Measurements from ENCODE around the gene HOMER1.
A peak's percentile ranks its signal among the peaks of the same experiment; 100 is the strongest.
"Not testable (repeated sequence)": the region's sequence is repeated elsewhere in the genome, so short reads cannot be mapped to it uniquely, and the experiment has no call there.

Gene HOMER1

GRCh38 chr5:79417495-79417894, 96.4 kb downstream of the HOMER1 start:
- no peak for DNase-seq (ENCODE audit: low spot score)

GRCh38 chr5:79416499-79416898, 97.4 kb downstream of the HOMER1 start:
- peak; percentile 82 for DNase-seq (ENCODE audit: low spot score)

GRCh38 chr5:79413112-79413511, 100.8 kb downstream of the HOMER1 start:
- DNase-seq (ENCODE audit: low spot score) = no peak

GRCh38 chr5:79408028-79408427, 105.9 kb downstream of the HOMER1 start:
- DNase-seq (ENCODE audit: low spot score) = no peak

- no peak for DNase-seq (ENCODE audit: low spot score)
These were observed 106.3 kb downstream of the HOMER1 start for GRCh38 chr5:79407591-79407990.

- DNase-seq (ENCODE audit: low spot score) = no peak
These were observed 112.7 kb downstream of the HOMER1 start for GRCh38 chr5:79401216-79401615.

GRCh38 chr5:79399046-79399445, 114.9 kb downstream of the HOMER1 start:
- DNase-seq (ENCODE audit: low spot score) = no peak

GRCh38 chr5:79397080-79397479, 116.9 kb downstream of the HOMER1 start:
- no peak for DNase-seq (ENCODE audit: low spot score)

GRCh38 chr5:79396265-79396664, 117.7 kb downstream of the HOMER1 start:
- no peak for DNase-seq (ENCODE audit: low spot score)

GRCh38 chr5:79395296-79395695, 118.6 kb downstream of the HOMER1 start:
- DNase-seq (ENCODE audit: low spot score) = no peak

- DNase-seq (ENCODE audit: low spot score) = no peak
These were observed 121.2 kb downstream of the HOMER1 start for GRCh38 chr5:79392776-79393175.

GRCh38 chr5:79386679-79387078, 127.3 kb downstream of the HOMER1 start:
- DNase-seq (ENCODE audit: low spot score) = no peak

- DNase-seq (ENCODE audit: low spot score) = not testable (repeated sequence)
These were observed 128.8 kb downstream of the HOMER1 start for GRCh38 chr5:79385126-79385525.

GRCh38 chr5:79378510-79379186, 135.3 kb downstream of the HOMER1 start:
- no peak for DNase-seq (ENCODE audit: low spot score)

- DNase-seq (ENCODE audit: low spot score) = no peak
These were observed 156.5 kb downstream of the HOMER1 start for GRCh38 chr5:79357398-79357797.

GRCh38 chr5:79349881-79350280, 164.1 kb downstream of the HOMER1 start:
- no peak for DNase-seq (ENCODE audit: low spot score)

GRCh38 chr5:79349047-79349446, 164.9 kb downstream of the HOMER1 start:
- no peak for DNase-seq (ENCODE audit: low spot score)

- no peak for DNase-seq (ENCODE audit: low spot score)
These were observed 167.5 kb downstream of the HOMER1 start for GRCh38 chr5:79346420-79346824.

- no peak for DNase-seq (ENCODE audit: low spot score)
These were observed 179.9 kb downstream of the HOMER1 start for GRCh38 chr5:79333852-79334557.

- no peak for DNase-seq (ENCODE audit: low spot score)
These were observed 183.9 kb downstream of the HOMER1 start for GRCh38 chr5:79330071-79330470.

GRCh38 chr5:79329453-79329852, 184.5 kb downstream of the HOMER1 start:
- DNase-seq (ENCODE audit: low spot score) = no peak

All from NAMALWA (cell line).